ENCODE measurements around the gene ATAD3A. TPM values are rescaled to one million over a fixed set of nuclear protein-coding genes. Genes with fewer than 3 reads are reported as not detected.
"Not testable (repeated sequence)": the region's sequence is repeated elsewhere in the genome, so short reads cannot be mapped to it uniquely, and the experiment has no call there.

The ATAD3A gene
- total and polyA plus RNA-seq, 2 of the 4 experiments (the other 2 are of a cell fraction), result 27.2 to 34.0 TPM

DNA sequence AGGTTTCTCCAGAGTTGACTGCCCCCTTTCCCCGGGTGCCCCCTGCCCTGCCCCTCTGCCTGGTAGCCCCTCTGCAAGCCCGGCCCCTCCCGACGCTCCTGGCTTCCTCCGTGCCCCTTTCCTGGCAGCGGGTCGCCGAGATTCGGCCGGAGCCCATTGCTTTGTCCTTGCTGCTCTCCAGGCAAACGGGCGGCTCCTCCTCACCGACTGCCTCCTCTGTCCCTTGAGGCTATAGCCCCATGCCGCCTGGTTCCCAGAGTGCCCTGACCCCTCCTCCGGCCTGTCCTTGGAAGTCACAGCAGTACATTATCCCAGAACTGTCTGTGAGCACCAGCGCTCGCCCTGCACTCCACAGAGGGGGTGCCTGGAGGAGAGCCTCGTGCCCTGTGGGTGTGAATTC, 1.7 kb downstream of the ATAD3A start:
- in situ Hi-C loops (cut with MboI; ENCODE audit: low sequenced_read_pairs); H2BK15ac ChIP-seq (ENCODE audit: low read depth, low read length); H4K91ac ChIP-seq (ENCODE audit: insufficient read depth, low read depth, low read length); H2BK20ac ChIP-seq (ENCODE audit: low read depth, low read length); H3K23ac ChIP-seq (ENCODE audit: low read depth, low read length); H3K14ac ChIP-seq (replicated peaks; ENCODE audit: low read depth, low read length); H4K20me1 ChIP-seq (ENCODE audit: insufficient read depth, low read length); H3K9me1 ChIP-seq (ENCODE audit: insufficient read depth, low read length); H3K56ac ChIP-seq (ENCODE audit: extremely low read depth, insufficient read depth, low read length); intact Hi-C loops (cut with micrococcal nuclease); DNase-seq; H3K18ac ChIP-seq (ENCODE audit: low read depth, low read length); H3K4me1 ChIP-seq (ENCODE audit: control insufficient read depth, insufficient read depth, low read length); H3K9ac ChIP-seq (ENCODE audit: low read depth, low read length); BruUV-seq (replicated peaks); H3K9me3 ChIP-seq (ENCODE audit: control insufficient read depth, insufficient read depth, low read length); H3K27me3 ChIP-seq (ENCODE audit: control insufficient read depth, insufficient read depth, low read length); H4K8ac ChIP-seq (ENCODE audit: low read depth in 2 of 2, low read length in 2 of 2); H3K4me3 ChIP-seq (ENCODE audit: insufficient read depth, low read depth, low read length); H3K27ac ChIP-seq (ENCODE audit: insufficient read depth, low read length); H2AK5ac ChIP-seq (ENCODE audit: low read depth, low read length); H2BK5ac ChIP-seq (ENCODE audit: low read depth, low read length, poor library complexity, severe bottlenecking); H3K4ac ChIP-seq (ENCODE audit: low read depth, low read length); H2AFZ ChIP-seq (replicated peaks; ENCODE audit: low read length, poor library complexity); CTCF ChIA-PET; ATAC-seq (ENCODE audit: low read depth); H3K4me2 ChIP-seq (ENCODE audit: low read depth, low read length); H2BK120ac ChIP-seq (ENCODE audit: low read depth, low read length); POLR2A ChIA-PET (ENCODE audit: unreplicated experiment); H4K5ac ChIP-seq (ENCODE audit: low read depth, low read length); dilution Hi-C loops (cut with HindIII; ENCODE audit: low sequenced_read_pairs, unreplicated experiment); H2AK9ac ChIP-seq (replicated peaks; ENCODE audit: low read depth, low read length, poor library complexity): not testable (repeated sequence)
- peaks cover 17% of the 10 kb centered on the region for H3K36me3 ChIP-seq (ENCODE audit: control insufficient read depth, insufficient read depth, low read length)
- 100% methylated on average over 1 of the region's 18 CpGs; no CpG with 5 or more reads in 1 of the 2 experiments for WGBS, 2 experiments (ENCODE audit: extremely low coverage in 2 of 2, insufficient read length in 1 of 2)
- peaks cover 15 to 25% of the 10 kb centered on the region in 2 experiments for H3K79me1 ChIP-seq (ENCODE audit: low read depth in 1 of 2, low read length in 2 of 2)

DNA sequence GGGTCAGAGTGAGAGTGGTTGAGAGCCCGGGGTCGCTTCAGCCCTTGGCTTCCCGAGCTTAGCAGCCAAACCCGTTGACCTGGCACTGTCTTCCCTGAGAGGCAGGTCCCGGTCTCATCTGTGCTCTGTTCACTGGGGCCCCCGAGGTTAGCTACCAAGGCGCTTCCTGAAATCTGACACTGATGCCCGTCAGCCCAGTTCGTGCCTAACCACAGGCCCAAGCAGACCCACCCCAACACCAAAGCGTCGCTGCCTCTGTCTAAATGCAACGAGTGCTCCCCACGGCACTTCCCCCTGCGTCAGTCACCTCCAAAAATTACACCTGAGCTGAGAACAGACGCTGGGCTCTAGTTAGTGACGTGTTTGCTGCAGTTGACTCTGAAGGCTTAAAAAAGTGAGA, 2.4 kb downstream of the ATAD3A start:
- Histone ChIP-seq H3K36me3 (ENCODE audit: control insufficient read depth, insufficient read depth, low read length) (peaks cover 19% of the 10 kb centered on the region), H3K79me1 (ENCODE audit: low read depth in 1 of 2, low read length in 2 of 2) (peaks cover 15 to 25% of the 10 kb centered on the region in 2 experiments)
- H4K5ac ChIP-seq (ENCODE audit: low read depth, low read length); in situ Hi-C loops (cut with MboI; ENCODE audit: low sequenced_read_pairs); intact Hi-C loops (cut with micrococcal nuclease); H2BK20ac ChIP-seq (ENCODE audit: low read depth, low read length); H2AK5ac ChIP-seq (ENCODE audit: low read depth, low read length); H2BK5ac ChIP-seq (ENCODE audit: low read depth, low read length, poor library complexity, severe bottlenecking); H3K23ac ChIP-seq (ENCODE audit: low read depth, low read length); H3K9me3 ChIP-seq (ENCODE audit: control insufficient read depth, insufficient read depth, low read length); H2AFZ ChIP-seq (replicated peaks; ENCODE audit: low read length, poor library complexity); H3K9ac ChIP-seq (ENCODE audit: low read depth, low read length); H3K4me2 ChIP-seq (ENCODE audit: low read depth, low read length); POLR2A ChIA-PET (ENCODE audit: unreplicated experiment); H3K18ac ChIP-seq (ENCODE audit: low read depth, low read length); dilution Hi-C loops (cut with HindIII; ENCODE audit: low sequenced_read_pairs, unreplicated experiment); ATAC-seq (ENCODE audit: low read depth); H3K14ac ChIP-seq (replicated peaks; ENCODE audit: low read depth, low read length); H2BK15ac ChIP-seq (ENCODE audit: low read depth, low read length); H3K27ac ChIP-seq (ENCODE audit: insufficient read depth, low read length); H3K9me1 ChIP-seq (ENCODE audit: insufficient read depth, low read length); H4K20me1 ChIP-seq (ENCODE audit: insufficient read depth, low read length); H3K56ac ChIP-seq (ENCODE audit: extremely low read depth, insufficient read depth, low read length); CTCF ChIA-PET; H2AK9ac ChIP-seq (replicated peaks; ENCODE audit: low read depth, low read length, poor library complexity); H3K27me3 ChIP-seq (ENCODE audit: control insufficient read depth, insufficient read depth, low read length); BruUV-seq (replicated peaks); H3K4me1 ChIP-seq (ENCODE audit: control insufficient read depth, insufficient read depth, low read length); H4K8ac ChIP-seq (ENCODE audit: low read depth in 2 of 2, low read length in 2 of 2); H2BK120ac ChIP-seq (ENCODE audit: low read depth, low read length); H3K4me3 ChIP-seq (ENCODE audit: insufficient read depth, low read depth, low read length); H3K4ac ChIP-seq (ENCODE audit: low read depth, low read length); H4K91ac ChIP-seq (ENCODE audit: insufficient read depth, low read depth, low read length); DNase-seq: not testable (repeated sequence)
- WGBS, 2 experiments (ENCODE audit: extremely low coverage in 2 of 2, insufficient read length in 1 of 2), result 90% methylated on average over 4 of the region's 16 CpGs; no CpG with 5 or more reads in 1 of the 2 experiments

Measured in IMR-90 (cell line).